HG03457 (cell line): ENCODE data around the gene SSNA1.
"Not testable (repeated sequence)": the region's sequence is repeated elsewhere in the genome, so short reads cannot be mapped to it uniquely, and the experiment has no call there.

Experiments
- ATAC-seq: cut with Tn5 transposase; IDR thresholded peaks from one replicate; pipeline ENCODE4 v1.9.1; 2021; ENCODE audit warnings: moderate number of reproducible peaks; ENCODE audit not compliant: unreplicated experiment

Gene SSNA1

DNA sequence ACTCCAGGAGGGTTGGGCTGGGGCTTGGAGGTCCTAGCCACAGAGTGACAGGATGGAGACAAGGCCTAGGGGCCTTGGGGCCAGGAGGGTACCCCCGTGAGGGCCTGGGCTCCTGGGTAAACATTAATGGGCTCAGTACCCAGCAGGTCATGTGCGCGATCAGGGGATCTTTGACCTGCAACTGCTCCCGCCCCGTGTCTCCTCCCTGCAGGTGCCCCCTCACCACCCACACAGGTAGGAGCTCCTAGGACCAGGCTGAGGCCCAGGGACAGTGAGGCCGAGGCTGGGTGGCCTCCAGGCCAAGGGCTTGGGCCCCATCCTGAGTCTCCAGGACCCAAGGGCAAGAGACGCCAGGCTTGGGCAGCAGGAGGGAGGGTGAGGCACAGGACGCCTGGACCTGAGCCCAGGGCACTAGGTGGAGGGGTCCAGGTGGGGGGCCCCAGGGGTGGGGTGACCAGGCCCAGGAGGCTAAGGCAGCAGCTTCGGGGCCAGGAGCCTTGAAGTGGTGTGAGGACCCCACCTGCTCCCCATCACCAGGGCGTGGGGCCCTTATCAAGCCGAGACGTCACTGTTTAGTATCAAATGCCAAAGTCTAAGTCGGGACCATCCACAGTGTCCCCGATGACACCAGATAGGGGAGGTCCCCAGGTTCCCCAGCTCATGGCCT is 42.4 kb downstream of the SSNA1 start, which contains the start of gene SLC34A3:
Gene SLC34A3, plus strand, starts transcription at position 197 of the 667 bp plus-strand sequence. CDS start 802 bp downstream, outside the sequence.
- no peak for ATAC-seq

- no peak for ATAC-seq
Observed at GRCh38 chr9:137231372-137232039, 43.0 kb downstream of the SSNA1 start.

DNA sequence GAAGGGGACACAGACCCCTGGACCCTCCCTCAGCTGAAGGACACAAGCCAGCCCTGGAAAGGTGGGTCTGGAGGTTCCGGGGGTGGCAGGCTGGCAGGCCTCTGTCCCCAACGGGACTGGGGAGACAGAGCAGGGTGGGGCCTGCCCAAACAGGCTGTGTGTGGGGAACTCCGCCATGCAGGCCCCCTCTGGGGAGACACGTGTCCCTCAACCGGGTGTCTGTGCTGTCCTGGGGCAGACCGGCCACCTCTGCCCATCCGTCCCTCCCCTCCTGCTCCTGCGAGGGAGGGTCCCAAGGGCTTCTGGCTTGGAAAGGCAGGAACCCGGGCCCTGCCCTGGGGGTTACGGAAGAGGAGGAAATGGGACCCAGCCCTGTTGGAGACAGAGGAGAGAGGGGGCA is 43.6 kb downstream of the SSNA1 start:
- ATAC-seq: no peak

DNA sequence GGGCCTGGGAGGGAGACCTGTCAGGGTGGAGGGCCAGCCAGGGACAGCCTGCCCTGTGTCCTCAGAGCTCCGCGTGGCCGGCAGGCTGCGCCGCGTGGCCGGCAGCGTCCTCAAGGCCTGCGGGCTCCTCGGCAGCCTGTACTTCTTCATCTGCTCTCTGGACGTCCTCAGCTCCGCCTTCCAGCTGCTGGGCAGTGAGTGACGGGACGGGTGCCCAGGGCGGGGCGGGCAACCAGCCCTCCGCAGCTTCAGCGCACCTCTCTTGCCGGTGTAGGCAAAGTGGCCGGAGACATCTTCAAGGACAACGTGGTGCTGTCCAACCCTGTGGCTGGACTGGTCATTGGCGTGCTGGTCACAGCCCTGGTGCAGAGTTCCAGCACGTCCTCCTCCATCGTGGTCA is 44.0 kb downstream of the SSNA1 start:
- no peak for ATAC-seq

GRCh38 chr9:137233143-137233980 is 44.9 kb downstream of the SSNA1 start:
- ATAC-seq: no peak

DNA sequence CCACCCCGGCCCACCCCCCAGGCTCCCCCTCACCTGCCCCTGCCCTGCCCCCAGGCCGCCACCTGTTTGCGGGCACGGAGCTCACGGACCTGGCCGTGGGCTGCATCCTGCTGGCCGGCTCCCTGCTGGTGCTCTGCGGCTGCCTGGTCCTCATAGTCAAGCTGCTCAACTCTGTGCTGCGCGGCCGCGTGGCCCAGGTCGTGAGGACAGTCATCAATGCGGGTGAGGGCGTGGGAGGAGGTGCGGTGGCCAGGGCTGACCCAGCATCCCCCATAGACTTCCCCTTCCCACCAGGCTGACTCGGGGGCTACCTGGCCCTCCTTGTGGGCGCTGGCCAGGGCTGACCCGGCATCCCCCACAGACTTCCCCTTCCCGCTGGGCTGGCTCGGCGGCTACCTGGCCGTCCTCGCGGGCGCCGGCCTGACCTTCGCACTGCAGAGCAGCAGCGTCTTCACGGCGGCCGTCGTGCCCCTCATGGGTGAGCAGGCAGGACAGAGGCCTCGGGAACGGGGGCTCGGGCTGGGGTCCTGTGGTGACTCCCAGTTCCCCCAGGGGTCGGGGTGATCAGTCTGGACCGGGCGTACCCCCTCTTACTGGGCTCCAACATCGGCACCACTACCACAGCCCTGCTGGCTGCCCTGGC is 45.7 kb downstream of the SSNA1 start:
- ATAC-seq: no peak

GRCh38 chr9:137234758-137235423 is 46.4 kb downstream of the SSNA1 start:
- ATAC-seq: no peak

DNA sequence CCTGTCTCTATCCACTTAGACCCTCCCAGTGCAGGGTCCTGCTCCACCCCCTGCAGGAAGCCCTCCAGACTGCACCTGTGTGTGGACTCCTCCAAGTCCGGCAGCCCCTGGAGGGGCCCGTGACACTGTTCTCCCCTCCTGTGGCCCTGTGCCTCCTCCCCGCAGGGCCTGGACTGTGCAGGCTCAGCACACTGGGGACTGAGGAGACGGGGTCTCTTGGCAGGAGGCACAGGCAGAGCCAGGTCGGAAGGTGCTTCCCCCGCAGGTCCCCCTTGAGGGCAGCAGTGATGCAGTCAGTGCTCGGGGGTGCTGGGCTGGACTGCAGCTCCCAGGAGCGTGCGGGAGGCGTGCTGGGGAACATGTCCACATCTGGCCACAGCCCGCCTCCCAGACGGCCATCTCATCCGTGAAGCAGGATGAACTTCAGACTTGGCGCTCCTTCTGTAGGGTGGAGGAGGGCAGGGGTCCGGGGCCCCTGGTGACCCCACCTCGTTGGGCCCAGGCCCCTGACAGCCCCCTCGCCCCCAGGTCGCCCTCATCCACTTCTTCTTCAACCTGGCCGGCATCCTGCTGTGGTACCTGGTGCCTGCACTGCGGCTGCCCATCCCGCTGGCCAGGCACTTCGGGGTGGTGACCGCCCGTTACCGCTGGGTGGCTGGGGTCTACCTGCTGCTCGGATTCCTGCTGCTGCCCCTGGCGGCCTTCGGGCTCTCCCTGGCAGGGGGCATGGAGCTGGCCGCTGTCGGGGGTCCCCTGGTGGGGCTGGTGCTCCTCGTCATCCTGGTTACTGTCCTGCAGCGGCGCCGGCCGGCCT is 47.2 kb downstream of the SSNA1 start:
- no peak for ATAC-seq

DNA sequence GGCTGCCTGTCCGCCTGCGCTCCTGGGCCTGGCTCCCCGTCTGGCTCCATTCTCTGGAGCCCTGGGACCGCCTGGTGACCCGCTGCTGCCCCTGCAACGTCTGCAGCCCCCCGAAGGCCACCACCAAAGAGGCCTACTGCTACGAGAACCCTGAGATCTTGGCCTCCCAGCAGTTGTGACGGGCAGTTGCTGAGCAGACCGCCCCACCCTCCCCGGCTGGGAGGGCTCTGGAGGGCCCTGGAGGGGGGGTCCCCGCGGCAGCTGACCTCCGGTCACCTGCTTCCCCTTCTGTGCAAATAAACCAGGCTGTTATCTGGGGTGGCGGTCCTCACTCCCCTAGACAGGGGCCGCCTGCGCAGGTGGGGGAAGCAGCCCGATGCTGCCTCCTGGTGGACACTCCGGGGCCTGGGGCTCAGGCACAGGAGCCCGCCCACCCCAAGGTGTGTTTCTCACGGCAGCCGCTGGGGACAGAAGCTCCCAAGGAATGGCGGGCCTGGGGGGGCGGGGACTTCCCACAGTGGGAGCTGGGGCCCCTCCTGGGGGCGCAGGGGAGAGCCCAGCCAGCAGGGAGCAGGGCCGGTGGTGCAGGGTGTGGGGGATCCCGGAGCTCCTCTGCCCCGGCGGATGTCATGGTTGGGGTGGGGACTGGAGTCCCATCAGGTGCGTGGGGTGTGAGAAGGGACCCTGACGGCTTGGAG is 47.9 kb downstream of the SSNA1 start:
- ATAC-seq: no peak

DNA sequence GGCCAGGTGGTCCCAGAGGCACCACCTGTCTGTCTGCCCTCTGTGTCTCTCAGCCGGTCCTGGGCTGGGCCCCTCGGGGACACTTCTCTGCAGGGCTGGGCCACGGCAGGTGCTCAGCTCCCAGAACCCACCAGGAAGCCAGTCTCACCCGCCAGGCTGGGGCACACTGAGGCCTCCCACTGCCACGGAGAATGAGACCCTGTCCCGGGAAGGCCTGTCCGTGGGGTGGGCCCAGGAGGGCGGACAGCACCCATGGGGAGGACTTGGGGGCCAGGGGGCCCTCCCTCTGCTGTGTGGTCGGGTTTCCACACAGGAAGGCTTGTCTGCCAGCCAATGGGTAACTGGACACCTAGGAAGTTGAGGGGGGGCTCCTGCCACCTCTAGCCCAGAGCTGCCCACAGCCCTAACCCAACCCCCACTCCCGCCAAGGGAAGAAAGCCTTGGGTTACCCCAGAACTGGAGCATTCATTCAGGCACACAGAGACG is 48.5 kb downstream of the SSNA1 start:
- ATAC-seq: no peak

DNA sequence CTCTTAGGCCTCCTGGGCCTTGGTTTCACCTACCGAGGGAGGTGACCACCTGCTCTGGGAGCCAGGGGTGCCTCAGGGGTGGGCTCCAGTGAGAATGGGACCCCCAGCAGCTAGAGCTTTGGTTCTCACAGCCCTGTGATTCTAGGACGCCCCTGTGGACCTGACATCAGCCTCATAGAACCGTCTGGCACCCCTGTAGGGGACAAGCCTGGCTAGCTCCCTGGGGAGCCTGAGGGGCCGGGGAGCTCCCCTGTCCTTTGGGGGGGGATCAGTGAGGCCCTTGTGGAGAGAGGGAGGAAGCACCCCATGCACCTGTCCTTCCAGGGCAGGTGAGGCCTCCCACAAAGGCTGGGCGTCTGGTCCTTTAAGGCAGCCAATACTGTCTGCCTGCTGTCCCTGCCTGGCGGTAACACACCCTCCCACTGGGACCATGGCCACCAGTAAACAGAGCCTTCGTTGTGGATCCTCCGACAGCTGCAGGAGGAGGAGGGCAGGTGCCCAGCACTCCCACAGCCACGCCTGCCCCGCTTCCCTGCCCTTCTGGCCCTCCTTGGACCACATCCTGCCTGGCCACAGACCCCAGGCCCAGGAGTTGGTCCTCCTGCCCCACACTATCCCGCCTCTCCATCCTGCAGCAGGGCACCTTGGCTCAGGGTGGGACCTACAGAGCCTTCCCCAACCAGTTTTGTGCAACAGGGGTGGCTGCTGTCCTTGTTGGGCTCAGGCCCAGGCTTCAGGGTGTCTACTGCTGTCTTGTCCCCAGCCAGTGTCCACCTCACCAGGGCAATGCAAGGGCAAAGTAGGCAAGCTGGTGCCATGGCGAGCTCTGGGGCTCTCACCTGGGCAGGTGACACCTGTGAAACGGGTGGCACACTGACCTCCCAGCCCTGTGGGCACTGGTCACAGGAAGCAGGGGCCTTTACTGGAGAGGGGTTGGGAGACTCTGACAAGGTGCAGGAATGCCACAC is 49.6 kb downstream of the SSNA1 start:
- no peak for ATAC-seq

DNA sequence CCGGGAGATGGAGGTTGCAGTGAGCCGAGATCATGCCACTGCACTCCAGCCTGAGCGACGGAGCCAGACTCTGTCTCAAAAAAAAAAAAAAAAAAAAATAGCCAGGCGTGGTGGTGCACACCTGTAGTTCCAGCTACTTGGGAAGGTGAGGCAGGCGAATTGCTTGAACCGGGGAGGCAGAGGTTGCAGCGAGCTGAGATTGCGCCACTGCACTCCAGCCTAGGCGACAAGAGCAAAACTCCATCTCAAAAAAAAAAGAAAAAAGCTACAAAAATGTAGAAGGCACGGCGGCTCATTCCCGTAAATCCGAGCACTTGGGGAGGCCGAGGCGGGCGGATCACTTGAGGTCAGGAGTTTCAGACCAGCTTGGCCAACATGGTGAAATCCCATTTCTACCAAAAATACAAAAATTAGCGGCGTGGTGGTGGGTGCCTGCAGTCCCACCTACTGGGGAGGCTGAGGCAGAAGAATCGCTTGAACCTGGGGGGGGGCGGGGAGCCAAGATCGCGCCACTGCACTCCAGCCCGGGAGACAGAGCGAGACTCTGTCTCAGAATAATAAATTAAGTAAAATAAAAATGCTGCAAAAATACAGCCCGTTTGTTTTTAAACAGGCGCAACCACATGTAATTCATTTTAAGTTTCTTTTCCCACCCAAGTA is 51.2 kb downstream of the SSNA1 start:
- ATAC-seq: not testable (repeated sequence)
